IMR-90 (cell line): ENCODE data around the gene LYPD4.

ENCODE experiments used
- BHLHE40 ChIP-seq: fragments of 150-350 bp; IDR thresholded peaks from 2 replicates; pipeline ENCODE4 v1.6.1; 2016; ENCODE audit warnings: mild to moderate bottlenecking, low read depth, low read length
- CHD1 ChIP-seq: IDR thresholded peaks from 2 replicates; pipeline ENCODE4 v1.6.1; 2012; ENCODE audit warnings: low read depth, low read length, improper control_type of control experiment
- CTCF ChIP-seq: conservative IDR thresholded peaks from 2 replicates; pipeline ENCODE4 v1.5.1; 2012; ENCODE audit warnings: mild to moderate bottlenecking, low read depth, low read length, improper control_type of control experiment
- ELK1 ChIP-seq: fragments of 150-350 bp; IDR thresholded peaks from 2 replicates; pipeline ENCODE4 v1.6.1; 2016; ENCODE audit warnings: low read depth, mild to moderate bottlenecking, low read length, moderate library complexity, borderline replicate concordance
- FOS ChIP-seq: fragments of 150-350 bp; IDR thresholded peaks from 2 replicates; pipeline ENCODE4 v1.6.1; 2016; ENCODE audit warnings: low read depth, low read length
- MAFK ChIP-seq: IDR thresholded peaks from 2 replicates; pipeline ENCODE4 v1.6.1; 2012; ENCODE audit warnings: low read depth, low read length, improper control_type of control experiment
- MAZ ChIP-seq: IDR thresholded peaks from 2 replicates; pipeline ENCODE4 v1.6.1; 2012; ENCODE audit warnings: low read depth, mild to moderate bottlenecking, low read length, improper control_type of control experiment, moderate library complexity, borderline replicate concordance
- POLR2A ChIP-seq: IDR thresholded peaks from 2 replicates; pipeline ENCODE4 v1.6.1; 2012; ENCODE audit warnings: mild to moderate bottlenecking, low read depth, low read length
- RAD21 ChIP-seq: IDR thresholded peaks from 2 replicates; pipeline ENCODE4 v1.6.1; 2012; ENCODE audit warnings: low read length, improper control_type of control experiment
- SMC3 ChIP-seq: fragments of 150-350 bp; IDR thresholded peaks from 2 replicates; pipeline ENCODE4 v1.6.1; 2016; ENCODE audit warnings: low read depth, mild to moderate bottlenecking, antibody characterized with exemption, low read length, moderate library complexity

GRCh38 chr19:41893899-41894298, 49.4 kb upstream of the LYPD4 start:
- TF ChIP-seq MAZ (no peak), POLR2A (no peak), BHLHE40 (no peak), CTCF (peak; percentile 18; the same call in 1 of the 2 replicates), SMC3 (no peak), ELK1 (no peak), RAD21 (no peak), MAFK (no peak), CHD1 (no peak), FOS (no peak)
